ENCODE measurements around the gene MRPL17. TPM values are rescaled to one million over a fixed set of nuclear protein-coding genes. Genes with fewer than 3 reads are reported as not detected.

MRPL17 gene
- polyA plus RNA-seq, 1 donor from 2014 or later = 28.3 TPM

DNA sequence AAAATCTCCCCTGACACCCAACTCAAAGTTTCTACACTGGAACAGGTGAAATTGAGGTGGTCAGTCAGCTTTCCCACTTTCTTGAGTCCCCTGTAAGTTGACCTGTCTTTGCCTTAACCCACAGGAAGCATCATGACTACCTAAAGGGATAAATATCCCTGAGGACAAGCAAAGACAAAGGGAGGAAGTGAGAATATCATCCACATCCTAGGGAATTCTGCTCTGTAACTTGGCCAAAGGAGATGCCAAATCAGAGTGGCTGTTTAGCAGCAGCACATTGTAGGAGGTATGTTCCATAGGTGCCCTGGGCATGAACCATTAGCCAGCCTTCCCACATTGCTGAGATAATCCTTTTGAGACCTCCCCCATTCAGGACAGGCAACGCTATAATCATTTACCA, 40.9 kb upstream of the MRPL17 start:
- Histone ChIP-seq H3K4me3 (ENCODE audit: low read length) (no peak overlapping the region), H3K27me3 (ENCODE audit: insufficient read depth, low read depth, low read length) (no peaks in the 10 kb centered on the region), H3K4me2 (ENCODE audit: low read length) (no peak overlapping the region), H4K20me1 (ENCODE audit: insufficient read depth) (no peaks in the 10 kb centered on the region), H2AFZ (ENCODE audit: low read depth, low read length) (no peak overlapping the region), H3K36me3 (ENCODE audit: insufficient read depth, low read length) (no peaks in the 10 kb centered on the region), H3K9me3 (ENCODE audit: low read length) (no peaks in the 10 kb centered on the region), H3K9me2 (ENCODE audit: insufficient read depth, low read length) (no peaks in the 10 kb centered on the region), H3K27ac (ENCODE audit: low read length) (no peak overlapping the region), H3K9ac (ENCODE audit: low read length) (no peak overlapping the region), H3F3A (ENCODE audit: insufficient read depth, low read length, poor library complexity, severe bottlenecking) (no peaks in the 10 kb centered on the region), H3K79me2 (replicated peaks; ENCODE audit: insufficient read depth, low read length) (no peaks in the 10 kb centered on the region)
- no peak for TF ChIP-seq SMC3 (conservative IDR thresholded peaks at IDR 0.05; ENCODE audit: poor library complexity)
- TF ChIP-seq, protein P1, sequence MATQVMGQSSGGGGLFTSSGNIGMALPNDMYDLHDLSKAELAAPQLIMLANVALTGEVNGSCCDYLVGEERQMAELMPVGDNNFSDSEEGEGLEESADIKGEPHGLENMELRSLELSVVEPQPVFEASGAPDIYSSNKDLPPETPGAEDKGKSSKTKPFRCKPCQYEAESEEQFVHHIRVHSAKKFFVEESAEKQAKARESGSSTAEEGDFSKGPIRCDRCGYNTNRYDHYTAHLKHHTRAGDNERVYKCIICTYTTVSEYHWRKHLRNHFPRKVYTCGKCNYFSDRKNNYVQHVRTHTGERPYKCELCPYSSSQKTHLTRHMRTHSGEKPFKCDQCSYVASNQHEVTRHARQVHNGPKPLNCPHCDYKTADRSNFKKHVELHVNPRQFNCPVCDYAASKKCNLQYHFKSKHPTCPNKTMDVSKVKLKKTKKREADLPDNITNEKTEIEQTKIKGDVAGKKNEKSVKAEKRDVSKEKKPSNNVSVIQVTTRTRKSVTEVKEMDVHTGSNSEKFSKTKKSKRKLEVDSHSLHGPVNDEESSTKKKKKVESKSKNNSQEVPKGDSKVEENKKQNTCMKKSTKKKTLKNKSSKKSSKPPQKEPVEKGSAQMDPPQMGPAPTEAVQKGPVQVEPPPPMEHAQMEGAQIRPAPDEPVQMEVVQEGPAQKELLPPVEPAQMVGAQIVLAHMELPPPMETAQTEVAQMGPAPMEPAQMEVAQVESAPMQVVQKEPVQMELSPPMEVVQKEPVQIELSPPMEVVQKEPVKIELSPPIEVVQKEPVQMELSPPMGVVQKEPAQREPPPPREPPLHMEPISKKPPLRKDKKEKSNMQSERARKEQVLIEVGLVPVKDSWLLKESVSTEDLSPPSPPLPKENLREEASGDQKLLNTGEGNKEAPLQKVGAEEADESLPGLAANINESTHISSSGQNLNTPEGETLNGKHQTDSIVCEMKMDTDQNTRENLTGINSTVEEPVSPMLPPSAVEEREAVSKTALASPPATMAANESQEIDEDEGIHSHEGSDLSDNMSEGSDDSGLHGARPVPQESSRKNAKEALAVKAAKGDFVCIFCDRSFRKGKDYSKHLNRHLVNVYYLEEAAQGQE (IDR thresholded peaks at IDR 0.05; ENCODE audit: borderline replicate concordance) = no peak
- no peak for TF ChIP-seq MXI1 (conservative IDR thresholded peaks at IDR 0.05; ENCODE audit: poor library complexity, severe bottlenecking)
- TF ChIP-seq, protein P2, sequence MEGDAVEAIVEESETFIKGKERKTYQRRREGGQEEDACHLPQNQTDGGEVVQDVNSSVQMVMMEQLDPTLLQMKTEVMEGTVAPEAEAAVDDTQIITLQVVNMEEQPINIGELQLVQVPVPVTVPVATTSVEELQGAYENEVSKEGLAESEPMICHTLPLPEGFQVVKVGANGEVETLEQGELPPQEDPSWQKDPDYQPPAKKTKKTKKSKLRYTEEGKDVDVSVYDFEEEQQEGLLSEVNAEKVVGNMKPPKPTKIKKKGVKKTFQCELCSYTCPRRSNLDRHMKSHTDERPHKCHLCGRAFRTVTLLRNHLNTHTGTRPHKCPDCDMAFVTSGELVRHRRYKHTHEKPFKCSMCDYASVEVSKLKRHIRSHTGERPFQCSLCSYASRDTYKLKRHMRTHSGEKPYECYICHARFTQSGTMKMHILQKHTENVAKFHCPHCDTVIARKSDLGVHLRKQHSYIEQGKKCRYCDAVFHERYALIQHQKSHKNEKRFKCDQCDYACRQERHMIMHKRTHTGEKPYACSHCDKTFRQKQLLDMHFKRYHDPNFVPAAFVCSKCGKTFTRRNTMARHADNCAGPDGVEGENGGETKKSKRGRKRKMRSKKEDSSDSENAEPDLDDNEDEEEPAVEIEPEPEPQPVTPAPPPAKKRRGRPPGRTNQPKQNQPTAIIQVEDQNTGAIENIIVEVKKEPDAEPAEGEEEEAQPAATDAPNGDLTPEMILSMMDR (IDR thresholded peaks at IDR 0.05; ENCODE audit: poor library complexity, severe bottlenecking) = no peak
- no peak for TF ChIP-seq POLR2AphosphoS5 (IDR thresholded peaks at IDR 0.05)
- TF ChIP-seq RAD21 (conservative IDR thresholded peaks at IDR 0.05) = no peak
- TF ChIP-seq EP300 (conservative IDR thresholded peaks at IDR 0.05; ENCODE audit: poor library complexity, severe bottlenecking) = no peak
- TF ChIP-seq TAF1 (IDR thresholded peaks at IDR 0.05; ENCODE audit: low read depth) = no peak
- no peak for TF ChIP-seq EZH2 (IDR thresholded peaks at IDR 0.05; ENCODE audit: borderline replicate concordance, insufficient read depth, low read length, poor library complexity, severe bottlenecking)

DNA sequence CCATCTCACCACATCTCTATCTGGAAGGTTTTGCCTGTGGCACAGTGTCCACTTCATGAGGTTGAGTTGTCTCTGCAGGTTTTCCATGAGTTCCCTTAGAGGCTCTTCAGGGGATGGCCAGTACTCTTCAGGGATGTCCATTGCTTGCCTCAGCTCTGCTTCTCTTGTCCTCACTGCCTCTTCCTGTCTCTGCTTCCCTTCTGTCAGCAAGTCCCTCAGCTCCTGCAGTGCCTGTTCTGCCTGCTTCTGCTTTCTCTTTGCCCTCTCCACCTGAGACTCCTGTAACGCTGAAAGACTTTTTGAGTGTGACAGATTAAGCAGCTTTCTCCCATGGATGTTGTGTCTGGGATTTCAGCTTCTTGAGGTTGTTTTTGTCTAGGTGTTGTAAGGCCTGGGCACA, 38.2 kb upstream of the MRPL17 start:
- Histone ChIP-seq H2AFZ (ENCODE audit: low read depth, low read length) (no peak overlapping the region), H3K4me3 (ENCODE audit: low read length) (no peak overlapping the region), H3K9me3 (ENCODE audit: low read length) (no peaks in the 10 kb centered on the region), H3K36me3 (ENCODE audit: insufficient read depth, low read length) (no peaks in the 10 kb centered on the region), H3K27ac (ENCODE audit: low read length) (no peak overlapping the region), H3K9ac (ENCODE audit: low read length) (no peak overlapping the region), H3K4me2 (ENCODE audit: low read length) (no peak overlapping the region), H4K20me1 (ENCODE audit: insufficient read depth) (no peaks in the 10 kb centered on the region), H3K27me3 (ENCODE audit: insufficient read depth, low read depth, low read length) (no peaks in the 10 kb centered on the region), H3K9me2 (ENCODE audit: insufficient read depth, low read length) (no peaks in the 10 kb centered on the region), H3K79me2 (replicated peaks; ENCODE audit: insufficient read depth, low read length) (no peaks in the 10 kb centered on the region), H3F3A (ENCODE audit: insufficient read depth, low read length, poor library complexity, severe bottlenecking) (no peaks in the 10 kb centered on the region)
- TF ChIP-seq POLR2AphosphoS5 (IDR thresholded peaks at IDR 0.05) (no peak), TAF1 (IDR thresholded peaks at IDR 0.05; ENCODE audit: low read depth) (no peak), RAD21 (conservative IDR thresholded peaks at IDR 0.05) (no peak), MXI1 (conservative IDR thresholded peaks at IDR 0.05; ENCODE audit: poor library complexity, severe bottlenecking) (no peak), EZH2 (IDR thresholded peaks at IDR 0.05; ENCODE audit: borderline replicate concordance, insufficient read depth, low read length, poor library complexity, severe bottlenecking) (no peak)
- TF ChIP-seq, protein P1 (IDR thresholded peaks at IDR 0.05; ENCODE audit: borderline replicate concordance) = no peak
